ENCODE results near the gene UBE2F.
"Not testable (repeated sequence)": the region's sequence is repeated elsewhere in the genome, so short reads cannot be mapped to it uniquely, and the experiment has no call there.

UBE2F gene

GRCh38 chr2:237965844-237966243, 970 bp upstream of the UBE2F start:
- not testable (repeated sequence) for H2BK12ac ChIP-seq (ENCODE audit: low read length)

GRCh38 chr2:237966250-237966564, 607 bp upstream of the UBE2F start:
- no CpG with 5 or more reads among the region's 15 CpGs for WGBS (ENCODE audit: extremely low coverage, insufficient coverage, insufficient read length)

More at GRCh38 chr2:237965844-237966243, 970 bp upstream of the UBE2F start:
- peak overlapping the region; percentile 95 for H2AFZ ChIP-seq (ENCODE audit: insufficient read depth, low read length, poor library complexity)
- not testable (repeated sequence) for H3K27me3 ChIP-seq (ENCODE audit: insufficient read depth, low read length); H2BK5ac ChIP-seq (ENCODE audit: low read depth, low read length, poor library complexity); H2AK5ac ChIP-seq (ENCODE audit: low read length); H4K91ac ChIP-seq (ENCODE audit: low read depth, low read length); H3K9ac ChIP-seq (ENCODE audit: low read length); H3K79me1 ChIP-seq (ENCODE audit: low read length); H3K18ac ChIP-seq (ENCODE audit: low read length); H3K27ac ChIP-seq (ENCODE audit: low read depth, low read length); H3K23ac ChIP-seq (ENCODE audit: low read length); H4K8ac ChIP-seq (ENCODE audit: low read depth, low read length); H3K4me3 ChIP-seq (ENCODE audit: low read depth, low read length); H3K14ac ChIP-seq (ENCODE audit: low read length); DNase-seq; H3K36me3 ChIP-seq (ENCODE audit: control insufficient read depth in 1 of 2, insufficient read depth in 2 of 2, low read length in 2 of 2); H4K12ac ChIP-seq (ENCODE audit: low read depth, low read length); H3K4ac ChIP-seq (ENCODE audit: low read depth, low read length); H2BK120ac ChIP-seq (ENCODE audit: insufficient read depth, low read length, poor library complexity)
- H3K9me3 ChIP-seq (ENCODE audit: insufficient read depth, low read depth, low read length), result peaks cover 16% of the 10 kb centered on the region
- peaks cover 11 to 12% of the 10 kb centered on the region in 2 experiments for H3K4me1 ChIP-seq (ENCODE audit: control insufficient read depth in 1 of 2, insufficient read depth in 2 of 2, low read length in 2 of 2)
- H3K4me2 ChIP-seq (ENCODE audit: low read length), result peak overlapping the region; percentile 90
- no CpG with 5 or more reads among the region's 13 CpGs for WGBS (ENCODE audit: extremely low coverage, insufficient coverage, insufficient read length)
- H3K79me2 ChIP-seq (ENCODE audit: control insufficient read depth, insufficient read depth, low read length, poor library complexity), result peaks cover 11% of the 10 kb centered on the region

GRCh38 chr2:237967463-237967951, 693 bp downstream of the UBE2F start:
- no peak overlapping the region for H2BK12ac ChIP-seq (ENCODE audit: low read length)
- peaks cover 0 to 2% of the 10 kb centered on the region in 2 experiments for H3K36me3 ChIP-seq (ENCODE audit: control insufficient read depth in 1 of 2, insufficient read depth in 2 of 2, low read length in 2 of 2)
- peak; percentile 14 to 41 for DNase-seq
- peak overlapping the region; percentile 96 for H2AFZ ChIP-seq (ENCODE audit: insufficient read depth, low read length, poor library complexity)
- peak overlapping the region; percentile 80 for H3K4ac ChIP-seq (ENCODE audit: low read depth, low read length)
- peaks cover 11 to 12% of the 10 kb centered on the region in 2 experiments for H3K4me1 ChIP-seq (ENCODE audit: control insufficient read depth in 1 of 2, insufficient read depth in 2 of 2, low read length in 2 of 2)
- peak overlapping the region; percentile 97 for H3K4me2 ChIP-seq (ENCODE audit: low read length)
- no peak overlapping the region for H2BK120ac ChIP-seq (ENCODE audit: insufficient read depth, low read length, poor library complexity)
- H3K9ac ChIP-seq (ENCODE audit: low read length), result peak overlapping the region; percentile 93
- H2AK5ac ChIP-seq (ENCODE audit: low read length), result peak overlapping the region; percentile 52
- no peak overlapping the region for H3K27ac ChIP-seq (ENCODE audit: low read depth, low read length)
- H3K27me3 ChIP-seq (ENCODE audit: insufficient read depth, low read length), result no peaks in the 10 kb centered on the region
- H3K79me1 ChIP-seq (ENCODE audit: low read length), result peaks cover 6% of the 10 kb centered on the region
- no CpG with 5 or more reads among the region's 32 CpGs for WGBS (ENCODE audit: extremely low coverage, insufficient coverage, insufficient read length)
- H2BK5ac ChIP-seq (ENCODE audit: low read depth, low read length, poor library complexity), result peak overlapping the region; percentile 59
- peak overlapping the region; percentile 60 for H4K91ac ChIP-seq (ENCODE audit: low read depth, low read length)
- peak overlapping the region; percentile 57 for H3K18ac ChIP-seq (ENCODE audit: low read length)
- peaks cover 2% of the 10 kb centered on the region for H3K9me3 ChIP-seq (ENCODE audit: insufficient read depth, low read depth, low read length)
- H4K8ac ChIP-seq (ENCODE audit: low read depth, low read length), result peak overlapping the region; percentile 74
- H3K79me2 ChIP-seq (ENCODE audit: control insufficient read depth, insufficient read depth, low read length, poor library complexity), result peaks cover 11% of the 10 kb centered on the region
- peak overlapping the region; percentile 85 for H3K14ac ChIP-seq (ENCODE audit: low read length)
- H3K4me3 ChIP-seq (ENCODE audit: low read depth, low read length), result peak overlapping the region; percentile 98
- H4K12ac ChIP-seq (ENCODE audit: low read depth, low read length), result peak overlapping the region; percentile 35
- H3K23ac ChIP-seq (ENCODE audit: low read length), result no peak overlapping the region

More at GRCh38 chr2:237966250-237966564, 607 bp upstream of the UBE2F start:
- H4K91ac ChIP-seq (ENCODE audit: low read depth, low read length), result peak overlapping the region; percentile 19
- peak overlapping the region; percentile 81 for H3K4me3 ChIP-seq (ENCODE audit: low read depth, low read length)
- H3K9me3 ChIP-seq (ENCODE audit: insufficient read depth, low read depth, low read length), result peaks cover 13% of the 10 kb centered on the region
- H3K27me3 ChIP-seq (ENCODE audit: insufficient read depth, low read length), result no peaks in the 10 kb centered on the region
- peak overlapping the region; percentile 90 for H3K4me2 ChIP-seq (ENCODE audit: low read length)
- no peak for DNase-seq
- peaks cover 11 to 12% of the 10 kb centered on the region in 2 experiments for H3K4me1 ChIP-seq (ENCODE audit: control insufficient read depth in 1 of 2, insufficient read depth in 2 of 2, low read length in 2 of 2)
- H3K4ac ChIP-seq (ENCODE audit: low read depth, low read length), result no peak overlapping the region
- H2BK120ac ChIP-seq (ENCODE audit: insufficient read depth, low read length, poor library complexity), result no peak overlapping the region
- H3K9ac ChIP-seq (ENCODE audit: low read length), result peak overlapping the region; percentile 64
- H4K12ac ChIP-seq (ENCODE audit: low read depth, low read length), result peak overlapping the region; percentile 75
- H3K14ac ChIP-seq (ENCODE audit: low read length), result peak overlapping the region; percentile 70
- peak overlapping the region; percentile 88 for H4K8ac ChIP-seq (ENCODE audit: low read depth, low read length)
- peak overlapping the region; percentile 95 for H2AFZ ChIP-seq (ENCODE audit: insufficient read depth, low read length, poor library complexity)
- H3K79me1 ChIP-seq (ENCODE audit: low read length), result peaks cover 6% of the 10 kb centered on the region
- no peak overlapping the region for H3K27ac ChIP-seq (ENCODE audit: low read depth, low read length)
- H3K18ac ChIP-seq (ENCODE audit: low read length), result peak overlapping the region; percentile 60
- H2AK5ac ChIP-seq (ENCODE audit: low read length), result no peak overlapping the region
- H3K23ac ChIP-seq (ENCODE audit: low read length), result no peak overlapping the region
- H3K36me3 ChIP-seq (ENCODE audit: control insufficient read depth in 1 of 2, insufficient read depth in 2 of 2, low read length in 2 of 2), result peaks cover 0 to 2% of the 10 kb centered on the region in 2 experiments
- no peak overlapping the region for H2BK5ac ChIP-seq (ENCODE audit: low read depth, low read length, poor library complexity)
- no peak overlapping the region for H2BK12ac ChIP-seq (ENCODE audit: low read length)
- H3K79me2 ChIP-seq (ENCODE audit: control insufficient read depth, insufficient read depth, low read length, poor library complexity), result peaks cover 11% of the 10 kb centered on the region

- no peak overlapping the region for H4K91ac ChIP-seq (ENCODE audit: low read depth, low read length)
- no peaks in the 10 kb centered on the region for H3K9me3 ChIP-seq (ENCODE audit: insufficient read depth, low read depth, low read length)
- H3K79me1 ChIP-seq (ENCODE audit: low read length), result peaks cover 6% of the 10 kb centered on the region
- no CpG with 5 or more reads among the region's 11 CpGs for WGBS (ENCODE audit: extremely low coverage, insufficient coverage, insufficient read length)
- peak; percentile 74 to 88 for DNase-seq
- no peak overlapping the region for H4K12ac ChIP-seq (ENCODE audit: low read depth, low read length)
- no peaks in the 10 kb centered on the region for H3K27me3 ChIP-seq (ENCODE audit: insufficient read depth, low read length)
- H3K4ac ChIP-seq (ENCODE audit: low read depth, low read length), result peak overlapping the region; percentile 12
- no peak overlapping the region for H2AK5ac ChIP-seq (ENCODE audit: low read length)
- H3K79me2 ChIP-seq (ENCODE audit: control insufficient read depth, insufficient read depth, low read length, poor library complexity), result peaks cover 11% of the 10 kb centered on the region
- H2BK5ac ChIP-seq (ENCODE audit: low read depth, low read length, poor library complexity), result no peak overlapping the region
- H3K14ac ChIP-seq (ENCODE audit: low read length), result no peak overlapping the region
- H2BK120ac ChIP-seq (ENCODE audit: insufficient read depth, low read length, poor library complexity), result no peak overlapping the region
- no peak overlapping the region for H3K23ac ChIP-seq (ENCODE audit: low read length)
- H2AFZ ChIP-seq (ENCODE audit: insufficient read depth, low read length, poor library complexity), result no peak overlapping the region
- H3K4me3 ChIP-seq (ENCODE audit: low read depth, low read length), result no peak overlapping the region
- no peak overlapping the region for H3K18ac ChIP-seq (ENCODE audit: low read length)
- H3K4me2 ChIP-seq (ENCODE audit: low read length), result peak overlapping the region; percentile 97
- H3K4me1 ChIP-seq (ENCODE audit: control insufficient read depth in 1 of 2, insufficient read depth in 2 of 2, low read length in 2 of 2), result peaks cover 11 to 12% of the 10 kb centered on the region in 2 experiments
- H4K8ac ChIP-seq (ENCODE audit: low read depth, low read length), result no peak overlapping the region
- peaks cover 2% of the 10 kb centered on the region in 2 experiments for H3K36me3 ChIP-seq (ENCODE audit: control insufficient read depth in 1 of 2, insufficient read depth in 2 of 2, low read length in 2 of 2)
- no peak overlapping the region for H3K27ac ChIP-seq (ENCODE audit: low read depth, low read length)
- no peak overlapping the region for H2BK12ac ChIP-seq (ENCODE audit: low read length)
- no peak overlapping the region for H3K9ac ChIP-seq (ENCODE audit: low read length)
These were observed 1.4 kb downstream of the UBE2F start for GRCh38 chr2:237968048-237968862.
